ENCODE results near the gene FEM1A. TPM values are rescaled to one million over a fixed set of nuclear protein-coding genes. Genes with fewer than 3 reads are reported as not detected.

FEM1A gene
- total and polyA plus RNA-seq, 2 of the 13 experiments (the other 11 are each of a cell fraction or from before 2014, with no cell fraction given) = 3.2 to 10.8 TPM

GRCh38 chr19:4811328-4812131 lies 20.0 kb downstream of the FEM1A start (continued):
- TF ChIP-seq PRDM4 (CRISPR knock-in tag; IDR thresholded peaks at IDR 0.05; ENCODE audit: borderline replicate concordance) = no peak
- TF ChIP-seq XRCC5 (optimal IDR thresholded peaks at IDR 0.05; ENCODE audit: low read length) = peak; percentile 71
- TF ChIP-seq SMAD1 (CRISPR knock-in tag; IDR thresholded peaks at IDR 0.05; ENCODE audit: borderline replicate concordance, low read depth) = no peak
- no peak for TF ChIP-seq ZNF704 (CRISPR knock-in tag; IDR thresholded peaks at IDR 0.05; ENCODE audit: borderline replicate concordance)
- TF ChIP-seq EZH2 (conservative IDR thresholded peaks at IDR 0.05; ENCODE audit: low read depth, low read length) = no peak
- TF ChIP-seq SALL1 (CRISPR knock-in tag; IDR thresholded peaks at IDR 0.05) = peak; percentile 52; the same call in 1 of the 2 replicates
- TF ChIP-seq MED8 (CRISPR knock-in tag; IDR thresholded peaks at IDR 0.05; ENCODE audit: insufficient replicate concordance) = no peak
- no peak for TF ChIP-seq ZXDC (CRISPR knock-in tag; IDR thresholded peaks at IDR 0.05)
- no peak for TF ChIP-seq ZKSCAN5 (CRISPR knock-in tag; IDR thresholded peaks at IDR 0.05)
- no peak for TF ChIP-seq CSRNP1 (CRISPR knock-in tag; IDR thresholded peaks at IDR 0.05)
- TF ChIP-seq HNF1A (IDR thresholded peaks at IDR 0.05; ENCODE audit: low read depth) = no peak
- TF ChIP-seq HNF1A (CRISPR knock-in tag; IDR thresholded peaks at IDR 0.05; ENCODE audit: borderline replicate concordance) = no peak
- no peak for TF ChIP-seq BCL3 (CRISPR knock-in tag; IDR thresholded peaks at IDR 0.05)
